ENCODE data around the gene GCH1.

- TF ChIP-seq JUN (CRISPR knock-in tag; IDR thresholded peaks at IDR 0.05) (no peak), ATF3 (CRISPR knock-in tag; conservative IDR thresholded peaks at IDR 0.05) (no peak), MAX (CRISPR knock-in tag; IDR thresholded peaks at IDR 0.05) (no peak), E2F1 (CRISPR knock-in tag; IDR thresholded peaks at IDR 0.05) (no peak), CTCF (IDR thresholded peaks at IDR 0.05) (no peak), ZBTB43 (CRISPR knock-in tag; IDR thresholded peaks at IDR 0.05) (no peak), GABPB1 (CRISPR knock-in tag; IDR thresholded peaks at IDR 0.05) (no peak)
Measured at GRCh38 chr14:54916101-54916500, 13.5 kb upstream of the GCH1 start.
